GM19023 (cell line): ENCODE data around the gene CFD.
"Not testable (repeated sequence)": the region's sequence is repeated elsewhere in the genome, so short reads cannot be mapped to it uniquely, and the experiment has no call there.

Experiments used
- ATAC-seq: cut with Tn5 transposase; IDR thresholded peaks from one replicate; pipeline ENCODE4 v1.9.1; 2021; ENCODE audit warnings: mild to moderate bottlenecking, moderate library complexity; ENCODE audit not compliant: unreplicated experiment

The CFD gene

DNA sequence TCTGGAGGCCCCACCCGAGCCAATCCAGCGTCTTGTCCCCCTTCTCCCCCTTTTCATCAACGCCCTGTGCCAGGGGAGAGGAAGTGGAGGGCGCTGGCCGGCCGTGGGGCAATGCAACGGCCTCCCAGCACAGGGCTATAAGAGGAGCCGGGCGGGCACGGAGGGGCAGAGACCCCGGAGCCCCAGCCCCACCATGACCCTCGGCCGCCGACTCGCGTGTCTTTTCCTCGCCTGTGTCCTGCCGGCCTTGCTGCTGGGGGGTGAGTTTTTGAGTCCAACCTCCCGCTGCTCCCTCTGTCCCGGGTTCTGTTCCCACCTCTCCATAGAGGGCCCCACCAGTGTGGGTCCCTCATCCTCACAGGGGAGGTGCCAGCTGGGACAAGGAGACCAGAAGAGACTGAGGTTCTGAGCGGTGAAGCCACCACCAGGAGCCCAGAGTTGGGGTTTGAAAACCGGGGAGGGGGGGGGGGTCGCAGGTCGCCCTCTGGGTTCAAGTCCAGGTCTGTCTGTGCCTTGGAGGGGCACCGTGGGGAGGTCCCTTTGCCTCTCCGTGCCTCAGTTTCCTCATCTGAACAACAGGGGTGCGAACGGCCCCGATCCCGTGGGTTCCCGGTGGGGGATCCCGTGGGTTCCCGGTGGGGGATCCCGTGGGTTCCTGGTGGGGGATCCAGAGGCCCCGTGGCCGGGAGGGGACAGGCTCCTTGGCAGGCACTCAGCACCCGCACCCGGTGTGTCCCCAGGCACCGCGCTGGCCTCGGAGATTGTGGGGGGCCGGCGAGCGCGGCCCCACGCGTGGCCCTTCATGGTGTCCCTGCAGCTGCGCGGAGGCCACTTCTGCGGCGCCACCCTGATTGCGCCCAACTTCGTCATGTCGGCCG is 7.1 kb upstream of the CFD start, which contains the start of gene ELANE:
TSS of gene ELANE (plus strand) at position 168 of the 878 bp plus-strand sequence. CDS start at position 194, 26 bp downstream.
- no peak for ATAC-seq

DNA sequence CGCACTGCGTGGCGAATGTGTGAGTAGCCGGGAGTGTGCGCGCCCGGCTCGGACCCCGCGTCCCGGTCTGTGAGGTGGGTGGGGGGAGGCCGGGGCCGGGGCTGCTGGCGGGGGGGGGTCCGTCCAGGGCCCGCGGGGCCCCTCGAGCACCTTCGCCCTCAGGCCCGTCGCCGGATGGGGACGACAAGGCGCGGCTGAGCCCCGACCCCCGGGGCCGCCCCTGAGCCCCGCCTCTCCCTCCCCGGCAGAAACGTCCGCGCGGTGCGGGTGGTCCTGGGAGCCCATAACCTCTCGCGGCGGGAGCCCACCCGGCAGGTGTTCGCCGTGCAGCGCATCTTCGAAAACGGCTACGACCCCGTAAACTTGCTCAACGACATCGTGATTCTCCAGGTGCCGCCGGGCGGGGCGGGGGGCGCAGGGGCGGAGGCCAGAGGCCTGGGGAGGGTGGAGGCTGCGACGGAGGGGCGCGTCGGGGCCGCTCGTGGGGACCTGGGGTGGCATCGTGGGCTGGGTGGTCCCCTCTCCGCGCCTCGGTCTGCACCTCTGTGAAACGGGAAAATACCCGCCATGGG is 6.4 kb upstream of the CFD start:
- ATAC-seq = no peak

GRCh38 chr19:853614-854220 is 5.7 kb upstream of the CFD start:
- ATAC-seq = not testable (repeated sequence)

DNA sequence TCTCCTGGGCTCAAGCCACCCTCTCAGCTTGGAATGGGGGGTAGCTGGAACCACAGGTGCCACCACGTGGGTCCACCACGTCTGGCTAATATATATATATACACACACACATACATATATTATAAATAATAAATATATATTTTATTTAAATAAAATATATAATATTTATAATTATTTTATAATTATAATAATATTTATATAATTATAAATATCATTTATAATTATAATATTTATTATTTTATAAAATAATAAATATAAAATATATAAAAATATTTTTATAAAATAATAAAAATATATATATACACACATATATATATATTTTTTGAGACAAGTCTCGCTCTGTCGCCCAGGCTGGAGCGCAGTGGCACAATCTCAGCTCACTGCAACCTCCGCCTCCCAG is 4.9 kb upstream of the CFD start:
- no peak for ATAC-seq

DNA sequence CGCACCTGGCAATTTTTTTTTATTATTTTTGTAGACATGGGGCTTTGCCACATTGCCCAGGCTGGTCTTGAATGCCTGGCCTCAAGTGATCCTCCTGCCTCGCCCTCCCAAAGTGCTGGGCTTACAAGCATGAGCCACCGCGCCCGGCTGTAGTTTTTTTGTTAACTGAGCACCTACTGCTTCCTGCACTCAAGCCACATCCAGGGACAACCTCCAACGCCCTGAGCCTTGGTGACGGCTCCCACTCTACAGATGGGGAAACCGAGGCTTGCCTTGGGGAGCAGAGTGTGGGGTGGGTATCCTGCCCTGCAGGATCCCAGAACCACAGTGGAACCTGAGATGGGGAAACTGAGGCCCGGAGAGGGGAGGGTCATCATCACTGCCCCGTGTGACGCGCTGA is 4.3 kb upstream of the CFD start:
- ATAC-seq = no peak

GRCh38 chr19:855566-856120 is 3.8 kb upstream of the CFD start:
- no peak for ATAC-seq

- no peak for ATAC-seq
These were observed 1.2 kb upstream of the CFD start for GRCh38 chr19:858284-858683.

GRCh38 chr19:861141-861755 is 1.8 kb downstream of the CFD start:
- no peak for ATAC-seq

GRCh38 chr19:861756-862580 is 2.5 kb downstream of the CFD start:
- ATAC-seq = no peak

GRCh38 chr19:862581-863314 is 3.3 kb downstream of the CFD start:
- no peak for ATAC-seq

DNA sequence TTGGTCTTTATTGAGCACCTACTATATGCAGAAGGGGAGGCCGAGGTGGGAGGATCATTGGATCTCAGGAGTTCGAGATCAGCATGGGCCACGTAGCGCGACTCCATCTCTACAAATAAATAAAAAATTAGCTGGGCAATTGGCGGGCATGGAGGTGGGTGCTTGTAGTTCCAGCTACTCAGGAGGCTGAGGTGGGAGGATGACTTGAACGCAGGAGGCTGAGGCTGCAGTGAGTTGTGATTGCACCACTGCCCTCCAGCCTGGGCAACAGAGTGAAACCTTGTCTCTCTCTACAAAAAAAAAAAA is 3.8 kb downstream of the CFD start:
- no peak for ATAC-seq

GRCh38 chr19:866769-867300 is 7.4 kb downstream of the CFD start:
- no peak for ATAC-seq

DNA sequence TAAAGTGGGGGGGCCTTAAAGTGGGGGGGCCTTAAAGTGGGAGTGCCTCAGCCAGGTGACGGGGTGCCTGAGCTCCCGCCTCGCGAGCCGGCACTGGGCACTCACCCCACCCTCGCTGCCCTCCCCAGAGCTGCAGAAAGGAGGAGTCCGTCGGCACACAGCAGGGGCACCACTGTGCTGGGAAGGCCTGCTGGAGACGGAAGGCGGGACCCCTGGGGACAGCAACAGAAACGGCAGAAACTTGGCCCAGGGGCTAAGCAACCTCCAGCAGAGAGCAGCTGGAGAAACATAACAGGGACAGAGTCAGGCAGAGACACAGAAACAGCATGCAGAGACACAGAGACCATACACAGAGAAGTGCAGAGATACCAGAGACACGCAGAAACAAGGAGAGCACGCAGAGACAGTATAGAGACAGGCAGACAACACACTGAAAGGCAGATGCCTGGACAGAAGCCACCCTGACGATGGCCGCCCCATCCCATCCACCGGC is 7.9 kb downstream of the CFD start:
- no peak for ATAC-seq

GRCh38 chr19:867855-868457 is 8.5 kb downstream of the CFD start:
- no peak for ATAC-seq

GRCh38 chr19:868458-869244 is 9.2 kb downstream of the CFD start:
- ATAC-seq = no peak

DNA sequence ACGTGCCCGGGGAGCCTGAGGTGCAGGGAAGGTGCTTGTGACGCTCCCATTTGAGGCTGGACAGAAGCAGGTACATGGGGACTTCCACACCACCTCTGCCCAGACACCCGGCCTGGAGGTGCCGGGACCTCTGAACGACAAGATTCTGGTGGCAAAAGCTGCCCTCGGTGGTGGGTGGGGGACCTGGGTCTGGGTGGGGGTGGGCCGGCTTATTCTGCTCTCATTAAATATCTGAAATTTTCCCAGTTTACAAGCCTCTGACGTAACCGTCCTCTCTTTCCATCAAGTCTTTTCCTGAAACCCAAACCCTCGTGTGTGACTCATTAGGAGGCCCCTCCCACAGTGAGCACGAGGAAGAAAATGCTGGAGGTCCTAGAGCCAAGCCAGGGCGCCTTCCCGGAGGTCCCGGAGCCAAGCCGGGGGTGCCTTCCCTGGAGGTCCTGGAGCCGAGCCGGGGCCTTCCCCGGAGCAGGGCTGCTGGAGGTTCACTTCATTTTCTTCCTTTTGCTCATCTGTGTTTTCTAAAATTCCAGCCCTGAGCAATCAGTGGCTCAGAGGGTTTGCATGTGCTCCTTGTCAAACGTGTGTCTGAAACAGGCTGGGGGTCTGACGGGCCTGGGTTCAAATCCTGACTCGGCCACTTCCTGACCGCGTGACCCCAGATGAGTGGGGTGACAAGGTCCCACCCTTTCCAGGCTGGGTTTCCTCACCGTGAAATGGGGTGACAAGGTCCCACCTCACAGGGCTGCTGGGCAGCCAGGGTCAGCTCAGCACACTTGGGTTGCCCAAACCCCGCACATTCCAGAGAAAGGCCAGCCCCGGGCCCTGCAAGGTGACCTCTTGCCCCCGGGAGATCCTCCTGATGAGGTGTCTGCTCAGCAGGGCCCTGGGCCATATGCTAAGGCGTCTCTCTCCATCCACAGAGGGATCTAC is 10.0 kb downstream of the CFD start:
- no peak for ATAC-seq

GRCh38 chr19:870314-870713 is 10.8 kb downstream of the CFD start:
- ATAC-seq = no peak
